K562 (cell line): ENCODE data around the gene CHN2. TPM values are rescaled to one million over a fixed set of nuclear protein-coding genes. Genes with fewer than 3 reads are reported as not detected.

Experiments used
- ATAC-seq: fragments of 200-7000 bp; cut with Tn5 transposase; 3 replicates; pipeline ENCODE4 v1.9.1; 2020; ENCODE audit warnings: moderate library complexity
- BruUV-seq: library from RNA; stranded (reverse); fragments of 400-500 nt; replicated peaks from 2 replicates; lab custom pipeline; 2021; lab: Mats Ljungman, UMichigan
- CTCF ChIA-PET: fragments of 300-600 bp; formaldehyde crosslinking; extraction: SDS; loops from one replicate; lab custom pipeline; 2021; ENCODE audit warnings: low intra/inter-chr PET ratio; lab: Yijun Ruan, JAX
- POLR2A ChIA-PET: fragments of 300-600, 350-650 bp; sonication (Branson Sonifier 250); formaldehyde crosslinking; extraction: SDS; loops from one replicate; lab custom pipeline; 2021; ENCODE audit warnings: antibody characterized with exemption, inconsistent platforms; lab: Yijun Ruan, JAX
- DNase-seq, 4 experiments: peaks; one replicate each; pipeline versions ENCODE4 v3.0.0 to v3.0.0-alpha.2; 2011 to 2018; ENCODE audit warnings: low spot score in 3 of 4, mixed read lengths in 3 of 4; ENCODE audit errors: extremely low read depth in 1 of 4
- FAIRE-seq: peaks from 2 replicates; lab custom pipeline; 2011; peaks lifted over from hg19 to GRCh38; lab: Jason Lieb, UNC
- H2AFZ ChIP-seq: 2 replicates; pipeline ENCODE4 v1.6.0; 2011; ENCODE audit warnings: low read depth, low read length, control low read depth, inconsistent platforms
- H3K27ac ChIP-seq: fragments of 200-600 bp; 3 replicates; pipeline ENCODE4 v1.8.0; 2011; ENCODE audit warnings: low read depth, mild to moderate bottlenecking, control low read depth, inconsistent platforms, low read length, moderate library complexity, mixed read lengths; ENCODE audit errors: extremely low read depth
- H3K27me3 ChIP-seq, 2 experiments: fragments of 300-600 bp in 1 of 2; 2 replicates in 1 of 2; 3 replicates in 1 of 2; pipeline versions ENCODE4 v1.6.0 to v1.8.0; 2011; ENCODE audit warnings: inconsistent platforms in 2 of 2, low read length in 2 of 2, mild to moderate bottlenecking in 1 of 2, mixed read lengths in 1 of 2, moderate library complexity in 1 of 2; ENCODE audit not compliant: control insufficient read depth in 2 of 2, insufficient read depth in 2 of 2
- H3K36me3 ChIP-seq: fragments of 300-600 bp; 3 replicates; pipeline ENCODE4 v1.8.0; 2011; ENCODE audit warnings: mild to moderate bottlenecking, low read length, inconsistent platforms; ENCODE audit not compliant: control insufficient read depth, insufficient read depth
- H3K4me1 ChIP-seq, 2 experiments: fragments of 200-600 bp in 1 of 2; replicated peaks in 1 of 2; 2 replicates in 1 of 2; 3 replicates in 1 of 2; pipeline versions ENCODE4 v1.5.1 to v1.8.0; 2011; ENCODE audit warnings: inconsistent platforms in 2 of 2, low read length in 2 of 2, mild to moderate bottlenecking in 1 of 2, mixed read lengths in 1 of 2, moderate library complexity in 1 of 2; ENCODE audit not compliant: control insufficient read depth in 2 of 2, insufficient read depth in 2 of 2
- H3K4me2 ChIP-seq: 2 replicates; pipeline ENCODE4 v1.6.1; 2011; ENCODE audit warnings: low read length, control low read depth, inconsistent platforms, mixed read lengths; ENCODE audit not compliant: insufficient read depth
- H3K4me3 ChIP-seq: fragments of 200-600 bp; sonication (generic), shearing (Covaris generic); 2 replicates; pipeline ENCODE4 v1.5.1; 2016; ENCODE audit warnings: control low read depth, inconsistent platforms
- H3K79me2 ChIP-seq: fragments of 200-600 bp; 3 replicates; pipeline ENCODE4 v1.8.0; 2011; ENCODE audit warnings: low read length, inconsistent platforms; ENCODE audit not compliant: control insufficient read depth, insufficient read depth
- H3K9ac ChIP-seq, 2 experiments: 2 replicates each; pipeline versions ENCODE4 v1.6.0 to v1.6.1; 2011; ENCODE audit warnings: low read depth in 2 of 2, low read length in 2 of 2, control low read depth in 1 of 2, inconsistent platforms in 1 of 2, mild to moderate bottlenecking in 1 of 2, mixed read lengths in 1 of 2; ENCODE audit not compliant: insufficient read depth in 1 of 2
- H3K9me1 ChIP-seq: one replicate; pipeline ENCODE4 v1.6.0; 2011; ENCODE audit warnings: inconsistent platforms, mild to moderate bottlenecking, low read length, moderate library complexity; ENCODE audit not compliant: control insufficient read depth, insufficient read depth
- H3K9me3 ChIP-seq: replicated peaks from 2 replicates; pipeline ENCODE4 v1.5.1; 2011; ENCODE audit warnings: low read depth, low read length, inconsistent platforms; ENCODE audit not compliant: control insufficient read depth, insufficient read depth
- H4K20me1 ChIP-seq: replicated peaks from 2 replicates; pipeline ENCODE4 v1.6.1; 2011; ENCODE audit warnings: low read length, inconsistent platforms, mixed read lengths; ENCODE audit not compliant: control insufficient read depth, insufficient read depth
- ARID1B ChIP-seq: fragments of 450-650 bp; IDR thresholded peaks from 2 replicates; pipeline ENCODE4 v1.6.1; 2016; ENCODE audit warnings: antibody characterized with exemption, mild to moderate bottlenecking, inconsistent platforms
- CBFA2T2 ChIP-seq: fragments of 450-650 bp; conservative IDR thresholded peaks from 2 replicates; pipeline ENCODE4 v1.6.1; 2017; ENCODE audit warnings: mild to moderate bottlenecking
- CBFA2T3 ChIP-seq: fragments of 450-650 bp; IDR thresholded peaks from 2 replicates; pipeline ENCODE4 v1.6.1; 2017
- GATA2 ChIP-seq: sonication (generic); formaldehyde crosslinking; IDR thresholded peaks from 2 replicates; pipeline ENCODE4 v1.4.0; 2020; ENCODE audit warnings: mild to moderate bottlenecking, missing genetic modification reagents
- HLTF ChIP-seq: fragments of 450-650 bp; IDR thresholded peaks from 2 replicates; pipeline ENCODE4 v1.6.1; 2016
- NCOA4 ChIP-seq: fragments of 450-650 bp; IDR thresholded peaks from 2 replicates; pipeline ENCODE4 v1.6.1; 2018; ENCODE audit warnings: mild to moderate bottlenecking; ENCODE audit not compliant: partially characterized antibody
- NFIC ChIP-seq: fragments of 450-650 bp; IDR thresholded peaks from 2 replicates; pipeline ENCODE4 v1.6.1; 2017; ENCODE audit warnings: mild to moderate bottlenecking, inconsistent platforms
- PRPF4 ChIP-seq: fragments of 200-400 bp; formaldehyde crosslinking; IDR thresholded peaks from one replicate; pipeline ENCODE4 v1.6.1; 2017; ENCODE audit warnings: low read length, low read depth, mild to moderate bottlenecking; ENCODE audit not compliant: insufficient read depth, poor library complexity, severe bottlenecking
- PTRF ChIP-seq: fragments of 450-650 bp; IDR thresholded peaks from 2 replicates; pipeline ENCODE4 v1.6.1; 2016; ENCODE audit warnings: mild to moderate bottlenecking, missing genetic modification characterization, missing compliant biosample characterization
- TAL1 ChIP-seq: fragments of 450-650 bp; IDR thresholded peaks from 2 replicates; pipeline ENCODE4 v1.6.1; 2016; ENCODE audit warnings: mild to moderate bottlenecking
- TCF3 ChIP-seq: sonication (generic); formaldehyde crosslinking; IDR thresholded peaks from 2 replicates; pipeline ENCODE4 v1.4.0; 2020; ENCODE audit warnings: mild to moderate bottlenecking, missing genetic modification reagents
- ZHX1 ChIP-seq: fragments of 150-350 bp; conservative IDR thresholded peaks from 2 replicates; pipeline ENCODE4 v1.6.1; 2014; ENCODE audit warnings: low read length
- ZNF263 ChIP-seq: sonication (generic); formaldehyde crosslinking; IDR thresholded peaks from 2 replicates; pipeline ENCODE4 v1.8.0; 2022; ENCODE audit warnings: mild to moderate bottlenecking, missing genetic modification reagents, borderline replicate concordance
- ZNF444 ChIP-seq: fragments of 250-450 bp; sonication (Bioruptor Pico); IDR thresholded peaks from 2 replicates; pipeline ENCODE4 v1.4.0; 2020; ENCODE audit warnings: mild to moderate bottlenecking, moderate library complexity
- WGBS: fragments of 100-300 bp; shearing (Covaris generic); methylation state at CpG from one replicate; pipeline ENCODE4 v1.1.6; 2016; ENCODE audit warnings: low coverage, mixed read lengths; ENCODE audit not compliant: insufficient coverage; ENCODE audit errors: missing lambda C conversion rate; 5-methylcytosine and 5-hydroxymethylcytosine counted together
- in situ Hi-C: fragments of 300-500 bp; cut with MboI; formaldehyde crosslinking; loops from 4 replicates; pipeline ENCODE4 v1.15.0; 2018; ENCODE audit warnings: inconsistent platforms, mixed read lengths
- intact Hi-C: fragments of 100-400 bp; cut with micrococcal nuclease; formaldehyde crosslinking; loops from 2 replicates; pipeline ENCODE4 v1.14.2; 2022
- polyA plus RNA-seq, 8 experiments: library from polyadenylated mRNA; depleted of rRNA in 4 of 8; stranded (reverse) in 5 of 8; unstranded in 3 of 8; fragments of >200 nt; fragmentation: Nextera tagmentation in 2 of 8; fragmentation: Illumina TruSeq in 1 of 8; extraction: Ambion mirVana in 2 of 8; extraction: Trizol in 1 of 8; gene quantifications; 2 replicates each; pipeline versions ENCODE4 v1.2.1 to v1.2.3, GENCODE V29; 2011 to 2014; ENCODE audit warnings: inconsistent platforms in 1 of 8, missing spikeins in 1 of 8
- total RNA-seq, 7 experiments: library from RNA; depleted of rRNA in 6 of 7; stranded (reverse); fragments of >200 nt in 6 of 7; fragmentation: Illumina TruSeq in 2 of 7; extraction: Trizol in 2 of 7; gene quantifications; 2 replicates each; pipeline versions ENCODE4 v1.2.1 to v1.2.3, GENCODE V29; 2011 to 2021; ENCODE audit warnings: low replicate concordance in 1 of 7

The CHN2 gene
- total and polyA plus RNA-seq, 9 of the 15 experiments (the other 6 are each of a cell fraction or from before 2014, with no cell fraction given) = 0.12 to 2.1 (median 0.31) TPM; not detected in 1

DNA sequence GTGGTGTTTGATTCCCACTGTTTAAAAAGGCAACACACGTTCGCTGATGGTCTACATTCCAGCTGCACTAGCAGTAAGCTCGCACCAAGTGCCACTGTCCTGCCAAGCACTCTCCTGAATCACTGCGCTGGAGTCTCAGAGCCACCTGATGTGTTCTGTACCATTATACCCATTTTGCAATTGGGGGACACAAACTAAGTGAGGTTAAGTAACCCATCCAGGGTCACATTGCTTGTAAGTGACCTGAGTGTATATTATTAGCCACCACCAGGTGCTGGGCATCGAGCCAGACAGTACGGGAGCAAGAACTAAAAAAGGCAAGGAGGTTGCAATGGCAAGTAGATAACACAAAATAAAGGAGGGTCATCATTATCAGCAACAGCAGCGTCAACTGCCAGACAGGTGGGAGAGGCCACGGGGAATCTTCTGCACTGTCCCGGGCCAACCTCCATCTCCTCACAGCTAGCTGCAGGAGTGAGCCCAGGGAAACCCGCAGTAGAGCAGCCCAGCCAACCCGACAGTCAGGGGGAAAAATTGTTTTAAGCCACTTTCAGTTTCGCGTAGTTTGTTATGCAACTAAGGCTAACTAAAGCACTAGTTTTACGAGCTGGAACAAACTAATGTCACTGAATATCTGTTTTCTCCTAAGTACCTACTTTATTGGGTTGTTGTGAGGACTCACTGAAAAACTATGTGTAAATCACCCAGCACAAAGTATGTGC, 47.5 kb upstream of the CHN2 start:
- H3K9ac ChIP-seq = no peak overlapping the region
- FAIRE-seq (no peak), ATAC-seq (no peak), DNase-seq (peak in 1 of 4 experiments; percentile 13)
- H3K4me2 ChIP-seq = no peak overlapping the region
- H3K4me1 ChIP-seq = peaks cover 0 to 4% of the 10 kb centered on the region in 2 experiments; a peak in 2 of 5 replicates
- TF ChIP-seq NCOA4 = no peak
- TF ChIP-seq ZNF263 (CRISPR knock-in tag) = 0 out of 2 replicates have a peak, but pooled peaks have one; percentile 22
- TF ChIP-seq HLTF = no peak
- peak; percentile 70 for TF ChIP-seq CBFA2T3
- peak; percentile 55 for TF ChIP-seq CBFA2T2
- TF ChIP-seq ZNF444 (CRISPR knock-in tag) = no peak
- no peak for TF ChIP-seq ZHX1
- 0 out of 2 replicates have a peak, but pooled peaks have one; percentile 47 for TF ChIP-seq GATA2
- TF ChIP-seq ARID1B = peak; percentile 25; the same call in 1 of the 2 replicates
- TF ChIP-seq PTRF = no peak
- peak; percentile 63 for TF ChIP-seq NFIC
- TF ChIP-seq PRPF4 = no peak
- TF ChIP-seq TCF3 (CRISPR knock-in tag) = peak; percentile 90
- TF ChIP-seq TAL1 = peak; percentile 22; the same call in 1 of the 2 replicates
- H3K27ac ChIP-seq = no peak overlapping the region
- ChIA-PET CTCF (no interaction called here), POLR2A (interaction anchor here (2.1 kb wide), 1 partner anchor 10 kb away, joined by 4 read pairs; no protein-coding TSS in a partner anchor)
- in situ Hi-C loops = no loop called here
- 0% methylated on average over 14 of the region's 14 CpGs for WGBS
- intact Hi-C loops = no loop called here
- H2AFZ ChIP-seq = no peak overlapping the region
- no peaks in the 10 kb centered on the region for H3K36me3 ChIP-seq
- no peaks in the 10 kb centered on the region; the same call in 1 of the 2 replicates for H4K20me1 ChIP-seq
- no peaks in the 10 kb centered on the region for H3K9me1 ChIP-seq
- H3K9me3 ChIP-seq = no peaks in the 10 kb centered on the region
- BruUV-seq = no TSS peak
- no peaks in the 10 kb centered on the region for H3K79me2 ChIP-seq
- H3K27me3 ChIP-seq = peaks cover 7 to 25% of the 10 kb centered on the region in 2 experiments; a peak in 2 of 5 replicates
- H3K4me3 ChIP-seq = no peak overlapping the region
